Measurements from ENCODE around the gene DTHD1.

The DTHD1 gene

DNA sequence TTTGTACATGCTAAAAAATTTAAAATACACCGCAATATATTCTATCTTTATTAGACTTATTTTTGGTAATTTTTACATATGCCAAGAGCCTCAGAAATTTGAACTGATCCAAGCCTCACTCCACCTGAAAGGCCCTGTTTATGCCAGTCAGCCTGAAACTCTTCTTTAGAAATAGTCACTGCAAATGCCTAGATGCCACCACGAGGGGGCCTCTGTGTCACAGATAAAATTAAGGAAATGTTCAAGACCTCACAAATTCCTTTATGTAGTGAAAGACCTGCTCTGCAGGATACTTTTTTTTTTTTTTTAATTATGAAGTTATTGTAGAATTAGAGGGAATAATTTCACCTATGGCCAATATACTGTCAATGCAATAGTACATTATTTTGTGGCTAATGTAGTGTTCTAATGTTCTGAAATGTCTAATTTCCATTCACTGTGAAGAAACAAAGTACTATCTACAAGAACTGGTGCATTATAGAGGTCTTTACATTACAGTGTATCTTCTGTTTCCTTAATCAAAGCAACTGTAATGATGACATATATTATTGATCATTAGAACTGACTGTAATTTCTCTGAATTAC is 69.8 kb downstream of the DTHD1 start:
- DNase-seq (ENCODE audit: extremely low spot score), result peak; percentile 47
- TF ChIP-seq, protein P1, sequence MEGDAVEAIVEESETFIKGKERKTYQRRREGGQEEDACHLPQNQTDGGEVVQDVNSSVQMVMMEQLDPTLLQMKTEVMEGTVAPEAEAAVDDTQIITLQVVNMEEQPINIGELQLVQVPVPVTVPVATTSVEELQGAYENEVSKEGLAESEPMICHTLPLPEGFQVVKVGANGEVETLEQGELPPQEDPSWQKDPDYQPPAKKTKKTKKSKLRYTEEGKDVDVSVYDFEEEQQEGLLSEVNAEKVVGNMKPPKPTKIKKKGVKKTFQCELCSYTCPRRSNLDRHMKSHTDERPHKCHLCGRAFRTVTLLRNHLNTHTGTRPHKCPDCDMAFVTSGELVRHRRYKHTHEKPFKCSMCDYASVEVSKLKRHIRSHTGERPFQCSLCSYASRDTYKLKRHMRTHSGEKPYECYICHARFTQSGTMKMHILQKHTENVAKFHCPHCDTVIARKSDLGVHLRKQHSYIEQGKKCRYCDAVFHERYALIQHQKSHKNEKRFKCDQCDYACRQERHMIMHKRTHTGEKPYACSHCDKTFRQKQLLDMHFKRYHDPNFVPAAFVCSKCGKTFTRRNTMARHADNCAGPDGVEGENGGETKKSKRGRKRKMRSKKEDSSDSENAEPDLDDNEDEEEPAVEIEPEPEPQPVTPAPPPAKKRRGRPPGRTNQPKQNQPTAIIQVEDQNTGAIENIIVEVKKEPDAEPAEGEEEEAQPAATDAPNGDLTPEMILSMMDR (IDR thresholded peaks at IDR 0.05; ENCODE audit: control extremely low read depth, extremely low read depth, low read depth, missing control alignments), result peak; percentile 80
- CTCF ChIA-PET, result interaction anchor here (0.9 to 4.8 kb wide), 14 partner anchors 10 to 1031 kb away, joined by 3 to 54 read pairs (median 4); no protein-coding TSS in a partner anchor
- POLR2A ChIA-PET, result no interaction called here

DNA sequence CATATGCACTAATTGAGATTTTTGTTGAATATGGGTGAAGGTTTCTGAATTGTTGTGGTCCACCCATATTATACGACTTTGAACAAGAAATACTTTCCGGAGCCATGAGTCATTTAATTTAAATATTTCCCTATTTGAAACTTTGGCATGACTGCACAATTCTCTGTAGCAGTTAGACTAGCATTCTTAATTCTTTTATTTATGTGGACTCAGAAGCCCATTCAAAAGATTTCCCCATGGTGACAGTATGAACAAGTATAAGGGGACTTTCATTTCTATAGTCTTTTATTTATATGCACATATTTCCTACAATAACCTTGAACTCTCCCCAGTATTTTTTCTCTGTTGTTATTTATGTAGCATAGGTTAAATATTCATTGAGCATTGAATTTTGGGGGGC is 72.6 kb downstream of the DTHD1 start:
- TF ChIP-seq, protein P1 (IDR thresholded peaks at IDR 0.05; ENCODE audit: control extremely low read depth, extremely low read depth, low read depth, missing control alignments), result no peak
- ChIA-PET CTCF (interaction anchor here (1.0 to 2.0 kb wide), 5 partner anchors 14 to 48 kb away, joined by 3 to 10 read pairs (median 4); no protein-coding TSS in a partner anchor), POLR2A (no interaction called here)
- no peak for DNase-seq (ENCODE audit: extremely low spot score)

DNA sequence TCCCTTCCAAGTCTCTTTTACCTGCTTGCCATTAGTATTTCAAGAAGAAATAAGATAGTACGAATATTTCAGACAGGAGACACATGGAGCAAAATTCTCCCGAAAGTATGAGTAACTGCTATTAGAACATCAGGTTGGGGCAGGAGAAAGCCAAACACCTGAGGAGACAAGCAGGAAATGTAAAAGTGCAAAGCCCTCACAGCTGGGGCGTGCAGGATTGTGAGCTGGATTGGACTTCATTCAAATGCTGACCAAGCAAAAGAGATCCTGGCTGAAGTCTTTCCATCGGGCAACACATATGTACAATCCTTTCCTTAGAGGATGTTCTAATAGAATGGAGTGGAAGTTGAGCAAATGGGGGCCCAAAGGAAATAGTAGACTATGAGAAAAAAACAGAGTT is 76.8 kb downstream of the DTHD1 start:
- no peak for DNase-seq (ENCODE audit: extremely low spot score)
- ChIA-PET CTCF (interaction anchor here (1.4 to 2.2 kb wide), 4 partner anchors 8 to 44 kb away, joined by 5 to 10 read pairs (median 6); no protein-coding TSS in a partner anchor), POLR2A (no interaction called here)
- TF ChIP-seq, protein P1 (IDR thresholded peaks at IDR 0.05; ENCODE audit: control extremely low read depth, extremely low read depth, low read depth, missing control alignments), result no peak

DNA sequence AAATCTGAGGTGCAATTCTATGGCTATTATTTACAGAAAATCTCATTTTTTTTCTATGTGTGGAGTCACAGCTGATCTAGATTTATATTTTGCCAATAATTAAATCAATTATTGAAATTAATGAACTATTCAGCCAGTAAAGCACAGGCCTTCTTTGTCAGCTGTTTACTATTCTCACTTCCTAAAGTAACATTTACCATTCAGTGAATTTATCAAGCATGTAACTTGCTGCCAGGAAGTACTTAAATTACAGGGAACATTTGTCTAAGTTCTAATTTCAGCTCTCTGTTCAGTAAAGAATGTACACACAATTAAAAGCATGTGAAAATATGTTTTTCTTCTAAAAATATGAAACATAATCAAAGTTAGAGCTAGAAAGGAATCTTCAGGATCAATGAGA is 79.3 kb downstream of the DTHD1 start:
- DNase-seq (ENCODE audit: extremely low spot score), result no peak
- POLR2A ChIA-PET, result no interaction called here
- CTCF ChIA-PET, result interaction anchor here (1.6 to 8.8 kb wide), 3 partner anchors 10 to 38 kb away, joined by 4 to 44 read pairs (median 7); no protein-coding TSS in a partner anchor
- TF ChIP-seq, protein P1 (IDR thresholded peaks at IDR 0.05; ENCODE audit: control extremely low read depth, extremely low read depth, low read depth, missing control alignments), result no peak

DNA sequence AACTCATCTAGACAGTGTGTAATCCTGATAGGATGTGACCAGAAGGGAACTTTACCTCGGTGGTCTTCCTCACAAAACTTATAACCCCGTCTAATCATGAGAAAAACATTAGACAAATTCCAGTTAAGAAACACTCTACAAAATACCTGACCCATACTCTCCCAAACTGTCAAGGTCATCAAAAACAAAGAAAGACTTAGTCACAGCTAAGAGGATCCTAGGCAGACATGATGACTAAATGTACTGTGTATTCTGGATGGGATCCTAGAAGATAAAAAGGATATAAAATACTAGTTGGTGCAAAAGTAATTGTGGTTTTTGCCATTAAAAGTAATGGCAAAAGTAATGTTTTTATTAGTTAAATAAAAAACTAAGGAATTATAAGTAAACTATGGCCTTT is 81.6 kb downstream of the DTHD1 start:
- ChIA-PET POLR2A (no interaction called here), CTCF (interaction anchor here (0.8 to 8.8 kb wide), 9 partner anchors 10 to 40 kb away, joined by 3 to 44 read pairs (median 4); no protein-coding TSS in a partner anchor)
- TF ChIP-seq, protein P1 (IDR thresholded peaks at IDR 0.05; ENCODE audit: control extremely low read depth, extremely low read depth, low read depth, missing control alignments), result no peak
- DNase-seq (ENCODE audit: extremely low spot score), result no peak

DNA sequence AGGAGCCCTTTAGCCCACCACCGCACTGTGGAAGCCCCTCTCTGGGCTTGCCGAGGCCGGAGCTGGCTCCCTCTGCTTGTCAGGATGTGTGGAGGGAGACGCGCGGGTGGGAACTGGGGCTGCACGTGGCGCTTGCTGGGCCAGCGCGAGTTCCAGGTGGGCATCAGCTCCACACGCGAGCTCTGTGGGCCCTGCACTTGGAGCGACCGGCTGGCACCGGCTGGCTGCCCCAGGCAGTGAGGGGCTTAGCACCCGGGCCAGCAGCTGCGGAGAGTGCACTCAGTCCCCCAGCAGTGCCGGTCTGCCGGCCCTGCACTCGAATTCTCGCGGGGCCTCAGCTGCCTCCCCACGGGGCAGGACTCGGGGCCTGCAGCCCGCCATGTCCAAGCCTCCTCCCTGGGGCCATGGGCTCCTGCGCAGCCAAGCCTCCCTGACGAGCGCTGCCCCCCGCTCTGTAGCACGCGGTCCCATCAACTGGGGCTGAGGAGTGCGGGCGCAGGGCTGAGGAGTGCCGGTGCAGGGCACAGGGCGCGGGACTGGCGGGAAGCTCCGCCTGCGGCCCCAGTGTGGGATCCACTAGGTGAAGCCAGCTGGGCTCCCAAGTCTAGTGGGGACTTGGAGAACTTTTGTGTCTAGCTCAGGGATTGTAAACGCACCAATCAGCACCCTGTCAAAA is 93.6 kb downstream of the DTHD1 start:
- CTCF ChIA-PET, result interaction anchor here (1.2 to 3.1 kb wide), 5 partner anchors 9 to 25 kb away, joined by 3 to 13 read pairs (median 3); no protein-coding TSS in a partner anchor
- TF ChIP-seq, protein P1 (IDR thresholded peaks at IDR 0.05; ENCODE audit: control extremely low read depth, extremely low read depth, low read depth, missing control alignments), result no peak

More for the DNA sequence above, 93.6 kb downstream of the DTHD1 start:
- POLR2A ChIA-PET, result no interaction called here
- no peak for DNase-seq (ENCODE audit: extremely low spot score)
